ENCODE results near the gene DOK7. TPM values are rescaled to one million over a fixed set of nuclear protein-coding genes. Genes with fewer than 3 reads are reported as not detected.

The DOK7 gene
- total RNA-seq (2022; extraction: Qiagen RNA extraction; ENCODE audit: low read depth) = 0.28 to 0.97 TPM (median 0.47 TPM) in 5 replicates

GRCh38 chr4:3462790-3463415 lies at the start of gene DOK7:
Gene DOK7 (plus strand): TSS chr4:3463306. CDS start chr4:3463376, 70 bp downstream.

DNA sequence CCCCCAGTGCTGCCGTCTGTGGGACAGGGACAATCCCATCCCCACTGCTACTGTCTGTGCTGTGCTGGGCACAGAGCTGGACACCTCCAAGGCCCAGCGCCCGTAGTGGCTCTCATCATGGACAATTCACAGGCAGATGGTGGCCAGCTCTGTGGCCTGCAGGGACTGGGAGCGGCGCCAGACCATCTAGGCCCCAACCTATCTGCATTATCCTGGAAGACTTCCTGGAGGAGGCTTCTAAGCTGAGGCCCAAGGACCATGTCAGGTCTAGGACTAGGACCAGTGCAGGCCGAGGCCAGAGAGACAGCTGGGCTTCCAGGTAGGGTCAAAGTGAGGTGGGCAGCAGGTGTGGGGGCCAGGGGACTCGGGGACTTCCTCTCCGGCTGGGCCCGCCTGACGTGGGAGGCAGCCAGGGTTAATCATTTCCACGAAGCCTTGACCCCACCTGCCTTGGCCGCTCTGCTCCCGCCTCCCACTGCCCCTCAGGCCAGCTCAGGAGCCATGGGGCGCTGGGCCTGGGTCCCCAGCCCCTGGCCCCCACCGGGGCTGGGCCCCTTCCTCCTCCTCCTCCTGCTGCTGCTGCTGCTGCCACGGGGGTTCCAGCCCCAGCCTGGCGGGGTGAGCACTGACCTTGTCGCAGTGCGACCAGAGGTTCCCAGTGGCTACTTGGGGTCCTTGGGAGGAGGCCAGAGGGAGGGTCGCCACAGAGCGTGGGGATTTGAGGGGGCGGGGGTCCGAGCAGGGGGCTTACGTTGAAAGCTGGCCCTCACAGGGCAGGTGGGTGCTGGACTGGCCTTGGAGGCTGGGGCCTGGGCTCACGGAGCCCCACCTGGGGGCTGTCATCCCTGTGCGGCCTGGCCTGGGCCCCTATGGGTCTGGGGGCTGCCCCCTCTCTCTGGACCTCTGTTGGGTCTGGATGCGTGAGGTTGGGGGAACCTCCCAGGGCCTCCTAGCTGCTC lies 21.3 kb upstream of the DOK7 start, which contains the start of gene HGFAC:
Gene HGFAC, plus strand, starts transcription at position 468 of the 959 bp plus-strand sequence. Its CDS starts 34 bp downstream, at position 502.

DNA sequence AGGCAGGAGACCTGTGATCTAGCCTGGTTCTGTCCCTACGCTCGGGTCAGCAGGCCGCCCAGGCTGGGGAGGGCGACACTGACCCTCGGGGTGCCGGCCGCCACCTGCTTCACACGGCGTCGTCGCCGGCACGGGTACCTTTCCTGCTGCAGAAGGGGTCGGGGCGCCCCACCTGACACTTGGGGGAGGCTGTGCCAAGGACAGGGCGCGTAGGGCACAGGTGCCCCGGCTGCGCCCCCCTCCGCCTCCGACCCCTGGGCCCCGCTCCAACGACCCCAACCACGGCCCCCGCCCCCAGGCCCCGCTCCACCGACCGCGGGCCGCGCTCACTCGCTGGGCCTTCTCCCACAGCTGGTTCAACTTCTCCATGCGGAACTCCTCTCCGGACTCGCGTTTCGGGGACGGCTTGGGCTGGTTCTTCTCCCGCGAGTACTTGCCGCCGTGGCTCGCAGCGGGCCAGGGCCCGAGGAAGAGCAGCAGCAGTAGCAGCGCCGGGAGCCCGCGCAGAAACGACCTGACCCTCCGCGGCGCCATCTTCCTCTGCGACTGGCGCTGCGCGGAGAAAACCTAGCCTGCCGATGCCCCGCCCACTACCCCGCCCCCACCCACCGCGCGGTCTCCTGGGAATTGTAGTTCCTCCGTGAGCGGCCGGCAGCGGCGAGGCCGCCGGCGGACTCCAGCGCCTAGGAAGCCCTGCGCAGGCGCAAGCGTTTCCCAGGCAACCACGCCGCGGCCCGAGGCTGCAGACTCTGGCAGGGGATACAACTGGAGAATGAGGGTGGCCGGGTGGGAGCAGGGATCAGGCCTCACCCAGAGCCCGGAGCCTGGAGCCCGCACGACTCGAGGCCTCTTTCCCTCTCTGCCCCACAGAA lies 69.0 kb downstream of the DOK7 start, which contains the start of gene LRPAP1:
Gene LRPAP1, minus strand, starts transcription at position 544 of the 872 bp plus-strand sequence. Its CDS starts 10 bp downstream, at position 534.

Other genes starting within 250 kb of the DOK7 start
- 0.15 to 0.18 TPM (median 0.16 TPM) in 4 of 5 replicates, not detected in the other for gene MSANTD1, start 214.1 kb upstream of the DOK7 start, total RNA-seq (2022; extraction: Qiagen RNA extraction; ENCODE audit: low read depth)
- 7.9 to 12.0 TPM (median 9.4 TPM) in 5 replicates for gene RGS12, start 170.3 kb upstream of the DOK7 start, total RNA-seq (2022; extraction: Qiagen RNA extraction; ENCODE audit: low read depth)
- gene HGFAC, start 21.3 kb upstream of the DOK7 start, total RNA-seq (2022; extraction: Qiagen RNA extraction; ENCODE audit: low read depth) = 0.20 to 0.41 TPM (median 0.30 TPM) in 5 replicates
- gene LRPAP1, start 69.1 kb downstream of the DOK7 start, total RNA-seq (2022; extraction: Qiagen RNA extraction; ENCODE audit: low read depth) = 120 to 138 TPM (median 132 TPM) in 5 replicates

All from A549 treated with DMSO at 1 μM for 4 hours (cell line).